HepG2 (cell line): ENCODE data around the gene EBF4. TPM values are rescaled to one million over a fixed set of nuclear protein-coding genes. Genes with fewer than 3 reads are reported as not detected.

Source experiments
- ATAC-seq: fragments of 200-7000 bp; cut with Tn5 transposase; 3 replicates; pipeline ENCODE4 v1.9.1; 2020; ENCODE audit warnings: mild to moderate bottlenecking, moderate library complexity
- BruUV-seq: library from RNA; stranded (reverse); fragments of 400-500 nt; replicated peaks from 2 replicates; lab custom pipeline; 2021; lab: Mats Ljungman, UMichigan
- CTCF ChIA-PET: fragments of 300-600 bp; formaldehyde crosslinking; extraction: SDS; loops from one replicate; lab custom pipeline; 2021; ENCODE audit warnings: low total read pairs, inconsistent platforms, low intra/inter-chr PET ratio; lab: Yijun Ruan, JAX
- POLR2A ChIA-PET: fragments of 350-600 bp; sonication (Branson Sonifier 250); formaldehyde crosslinking; loops from one replicate; lab custom pipeline; 2020; ENCODE audit warnings: antibody characterized with exemption, inconsistent platforms; lab: Yijun Ruan, JAX
- DNase-seq: peaks from one replicate; pipeline ENCODE4 v3.0.0-alpha.2; 2015; ENCODE audit warnings: low spot score
- FAIRE-seq: peaks from 3 replicates; lab custom pipeline; 2011; peaks lifted over from hg19 to GRCh38; lab: Jason Lieb, UNC
- H2AFZ ChIP-seq: one replicate; pipeline ENCODE4 v1.6.1; 2011; ENCODE audit warnings: low read length, inconsistent platforms
- H3K27ac ChIP-seq: fragments of 300-600 bp; 3 replicates; pipeline ENCODE4 v1.8.0; 2011; ENCODE audit warnings: mixed run types, mild to moderate bottlenecking, mixed read lengths, low read length, inconsistent platforms; ENCODE audit not compliant: insufficient read depth; ENCODE audit errors: extremely low read length
- H3K27me3 ChIP-seq, 2 experiments: fragments of 200-600 bp in 1 of 2; 2 replicates in 1 of 2; 3 replicates in 1 of 2; pipeline versions ENCODE4 v1.6.0 to v1.8.0; 2011; ENCODE audit warnings: low read length in 2 of 2, mild to moderate bottlenecking in 2 of 2, moderate library complexity in 2 of 2, inconsistent platforms in 1 of 2; ENCODE audit not compliant: insufficient read depth in 2 of 2, control insufficient read depth in 1 of 2
- H3K36me3 ChIP-seq, 2 experiments: fragments of 200-600 bp in 1 of 2; replicated peaks in 1 of 2; 2 replicates in 1 of 2; 3 replicates in 1 of 2; pipeline versions ENCODE4 v1.5.1 to v1.8.0; 2011; ENCODE audit warnings: low read length in 2 of 2, inconsistent platforms in 1 of 2; ENCODE audit not compliant: insufficient read depth in 2 of 2, control insufficient read depth in 1 of 2
- H3K4me1 ChIP-seq: 2 replicates; pipeline ENCODE4 v1.5.1; 2012; ENCODE audit warnings: low read length, inconsistent platforms; ENCODE audit not compliant: insufficient read depth
- H3K4me2 ChIP-seq: 2 replicates; pipeline ENCODE4 v1.6.0; 2011; ENCODE audit warnings: low read depth, low read length, inconsistent platforms
- H3K4me3 ChIP-seq, 3 experiments: fragments of 200-600 bp in 1 of 3; sonication (generic), shearing (Covaris generic) in 1 of 3; replicated peaks in 1 of 3; 2 replicates each; pipeline ENCODE4 v1.5.1; 2011 to 2016; ENCODE audit warnings: low read length in 3 of 3, inconsistent platforms in 2 of 3, low read depth in 2 of 3, mild to moderate bottlenecking in 2 of 3, control low read depth in 1 of 3, mixed read lengths in 1 of 3; ENCODE audit not compliant: insufficient read depth in 1 of 3
- H3K79me2 ChIP-seq: one replicate; pipeline ENCODE4 v1.6.1; 2011; ENCODE audit warnings: low read length, inconsistent platforms; ENCODE audit not compliant: insufficient read depth
- H3K9ac ChIP-seq: 2 replicates; pipeline ENCODE4 v1.6.0; 2011; ENCODE audit warnings: mild to moderate bottlenecking, low read depth, low read length, inconsistent platforms; ENCODE audit not compliant: insufficient read depth
- H3K9me3 ChIP-seq: 2 replicates; pipeline ENCODE4 v1.5.1; 2012; ENCODE audit warnings: mild to moderate bottlenecking, low read length
- H4K20me1 ChIP-seq: 2 replicates; pipeline ENCODE4 v1.6.0; 2011; ENCODE audit warnings: inconsistent platforms, mild to moderate bottlenecking, low read length, moderate library complexity; ENCODE audit not compliant: insufficient read depth
- MED1 ChIP-seq: sonication (generic); formaldehyde crosslinking; IDR thresholded peaks from 2 replicates; pipeline ENCODE4 v1.4.0; 2020; ENCODE audit warnings: missing genetic modification reagents
- NFYC ChIP-seq: IDR thresholded peaks from 2 replicates; pipeline ENCODE4 v1.6.1; 2016; ENCODE audit warnings: missing genetic modification reagents, missing compliant biosample characterization
- ZNF337 ChIP-seq: sonication (generic); formaldehyde crosslinking; IDR thresholded peaks from 2 replicates; pipeline ENCODE4 v1.5.1; 2020; ENCODE audit warnings: missing genetic modification reagents, low read depth, mild to moderate bottlenecking, borderline replicate concordance
- ZNF629 ChIP-seq: sonication (generic); formaldehyde crosslinking; conservative IDR thresholded peaks from 2 replicates; pipeline ENCODE4 v1.5.0; 2020; ENCODE audit warnings: missing genetic modification reagents
- ZSCAN20 ChIP-seq: sonication (generic); formaldehyde crosslinking; IDR thresholded peaks from 2 replicates; pipeline ENCODE4 v1.4.0; 2020; ENCODE audit warnings: missing genetic modification reagents, mild to moderate bottlenecking, borderline replicate concordance
- WGBS: methylation state at CpG from one replicate; pipeline ENCODE4 v1.1.6; 2017; ENCODE audit warnings: low lambda C conversion rate; 5-methylcytosine and 5-hydroxymethylcytosine counted together
- in situ Hi-C: cut with HindIII; loops from 2 replicates; pipeline ENCODE4 v1.10.0; 2017; ENCODE audit warnings: low pct_unique_long_range_greater_than_20kb; ENCODE audit not compliant: extremely low pct_ligation_motif_present
- intact Hi-C: fragments of 100-400 bp; cut with micrococcal nuclease; formaldehyde crosslinking; loops from one replicate; pipeline ENCODE4 v1.10.0; 2022; ENCODE audit not compliant: unreplicated experiment
- polyA plus RNA-seq, 8 experiments: library from polyadenylated mRNA; depleted of rRNA in 3 of 8; stranded (reverse) in 7 of 8; unstranded in 1 of 8; fragments of >200 nt; fragmentation: Illumina TruSeq in 4 of 8; extraction: Trizol in 4 of 8; gene quantifications; 2 replicates each; pipeline versions ENCODE4 v1.2.1 to v1.2.3, GENCODE V29; 2011 to 2016; ENCODE audit warnings: low read depth in 4 of 8, missing spikeins in 1 of 8, mixed read lengths in 1 of 8; ENCODE audit not compliant: insufficient read depth in 1 of 8
- total RNA-seq, 5 experiments: library from RNA; depleted of rRNA; stranded (reverse); fragments of >200 nt; fragmentation: Illumina TruSeq; extraction: Trizol; gene quantifications; 2 replicates each; pipeline ENCODE4 v1.2.3, GENCODE V29; 2016; ENCODE audit warnings: low read depth in 1 of 5
- TF ChIP-seq, protein P1 (sequence below): sonication (generic); formaldehyde crosslinking; IDR thresholded peaks from 2 replicates; pipeline ENCODE4 v1.5.0; 2020; ENCODE audit warnings: mild to moderate bottlenecking, missing genetic modification reagents
- TF ChIP-seq, protein P2 (sequence below): sonication (generic); formaldehyde crosslinking; IDR thresholded peaks from 2 replicates; pipeline ENCODE4 v1.4.0; 2020; ENCODE audit warnings: missing genetic modification reagents

EBF4 gene
- total and polyA plus RNA-seq, 2 of the 13 experiments (the other 11 are each of a cell fraction or from before 2014, with no cell fraction given): 0.84 to 2.2 TPM

DNA sequence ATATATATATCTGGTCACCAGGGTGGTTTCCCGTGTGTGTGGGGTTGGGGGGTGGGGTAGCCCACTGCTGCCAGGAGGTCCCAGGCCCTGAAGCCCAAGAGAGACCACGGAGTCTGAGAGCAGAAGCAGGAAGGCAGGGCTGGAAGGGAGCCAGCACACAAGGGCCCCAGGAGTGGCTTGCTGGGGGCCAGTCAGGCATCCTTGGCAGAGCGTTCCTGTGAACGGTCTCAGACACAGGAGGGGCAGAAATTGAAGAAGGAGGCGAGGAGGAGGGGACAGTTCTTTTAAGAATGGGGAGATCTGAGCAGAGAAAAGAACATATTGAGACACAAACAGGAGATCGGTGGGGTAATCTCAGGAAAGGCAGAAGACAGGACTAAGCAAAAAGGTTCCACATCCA lies 1.9 kb upstream of the EBF4 start:
- no peak for FAIRE-seq
- H4K20me1 ChIP-seq: peaks cover 6% of the 10 kb centered on the region; the same call in 1 of the 2 replicates
- ChIA-PET POLR2A (interaction anchor here (1.4 kb wide), 1 partner anchor 27 kb away, joined by 3 read pairs; the partner anchor contains the start of gene IDH3B), CTCF (no interaction called here)
- H3K27ac ChIP-seq: no peak overlapping the region
- intact Hi-C loops (no loop called here), in situ Hi-C loops (no loop called here)
- H3K4me3 ChIP-seq: no peak overlapping the region
- H3K27me3 ChIP-seq: peaks cover 27 to 88% of the 10 kb centered on the region in 2 experiments
- no peak for ATAC-seq
- no peaks in the 10 kb centered on the region for H3K79me2 ChIP-seq
- H3K9me3 ChIP-seq: no peaks in the 10 kb centered on the region
- TF ChIP-seq, protein P1, sequence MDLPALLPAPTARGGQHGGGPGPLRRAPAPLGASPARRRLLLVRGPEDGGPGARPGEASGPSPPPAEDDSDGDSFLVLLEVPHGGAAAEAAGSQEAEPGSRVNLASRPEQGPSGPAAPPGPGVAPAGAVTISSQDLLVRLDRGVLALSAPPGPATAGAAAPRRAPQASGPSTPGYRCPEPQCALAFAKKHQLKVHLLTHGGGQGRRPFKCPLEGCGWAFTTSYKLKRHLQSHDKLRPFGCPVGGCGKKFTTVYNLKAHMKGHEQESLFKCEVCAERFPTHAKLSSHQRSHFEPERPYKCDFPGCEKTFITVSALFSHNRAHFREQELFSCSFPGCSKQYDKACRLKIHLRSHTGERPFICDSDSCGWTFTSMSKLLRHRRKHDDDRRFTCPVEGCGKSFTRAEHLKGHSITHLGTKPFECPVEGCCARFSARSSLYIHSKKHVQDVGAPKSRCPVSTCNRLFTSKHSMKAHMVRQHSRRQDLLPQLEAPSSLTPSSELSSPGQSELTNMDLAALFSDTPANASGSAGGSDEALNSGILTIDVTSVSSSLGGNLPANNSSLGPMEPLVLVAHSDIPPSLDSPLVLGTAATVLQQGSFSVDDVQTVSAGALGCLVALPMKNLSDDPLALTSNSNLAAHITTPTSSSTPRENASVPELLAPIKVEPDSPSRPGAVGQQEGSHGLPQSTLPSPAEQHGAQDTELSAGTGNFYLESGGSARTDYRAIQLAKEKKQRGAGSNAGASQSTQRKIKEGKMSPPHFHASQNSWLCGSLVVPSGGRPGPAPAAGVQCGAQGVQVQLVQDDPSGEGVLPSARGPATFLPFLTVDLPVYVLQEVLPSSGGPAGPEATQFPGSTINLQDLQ (CRISPR knock-in tag): no peak
- TF ChIP-seq NFYC (CRISPR knock-in tag) (no peak), MED1 (CRISPR knock-in tag) (no peak), ZNF629 (CRISPR knock-in tag) (no peak), ZNF337 (CRISPR knock-in tag) (no peak), ZSCAN20 (CRISPR knock-in tag) (no peak)
- TF ChIP-seq, protein P2, sequence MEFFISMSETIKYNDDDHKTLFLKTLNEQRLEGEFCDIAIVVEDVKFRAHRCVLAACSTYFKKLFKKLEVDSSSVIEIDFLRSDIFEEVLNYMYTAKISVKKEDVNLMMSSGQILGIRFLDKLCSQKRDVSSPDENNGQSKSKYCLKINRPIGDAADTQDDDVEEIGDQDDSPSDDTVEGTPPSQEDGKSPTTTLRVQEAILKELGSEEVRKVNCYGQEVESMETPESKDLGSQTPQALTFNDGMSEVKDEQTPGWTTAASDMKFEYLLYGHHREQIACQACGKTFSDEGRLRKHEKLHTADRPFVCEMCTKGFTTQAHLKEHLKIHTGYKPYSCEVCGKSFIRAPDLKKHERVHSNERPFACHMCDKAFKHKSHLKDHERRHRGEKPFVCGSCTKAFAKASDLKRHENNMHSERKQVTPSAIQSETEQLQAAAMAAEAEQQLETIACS (CRISPR knock-in tag): no peak
- H3K4me2 ChIP-seq: no peak overlapping the region
- peaks cover 16% of the 10 kb centered on the region for H3K4me1 ChIP-seq
- no peak for DNase-seq
- H3K36me3 ChIP-seq: no peaks in the 10 kb centered on the region
- H2AFZ ChIP-seq: no peak overlapping the region
- WGBS: 27% methylated on average over 6 of the region's 6 CpGs
- no peak overlapping the region for H3K9ac ChIP-seq
- BruUV-seq: no TSS peak
